GM19025 (cell line): ENCODE data around the gene MIB1.
"Not testable (repeated sequence)": the region's sequence is repeated elsewhere in the genome, so short reads cannot be mapped to it uniquely, and the experiment has no call there.

Source experiments
- ATAC-seq: cut with Tn5 transposase; IDR thresholded peaks from one replicate; pipeline ENCODE4 v1.9.1; 2021; ENCODE audit warnings: mild to moderate bottlenecking, low read depth, moderate library complexity; ENCODE audit not compliant: unreplicated experiment

The MIB1 gene

GRCh38 chr18:21742315-21742687 lies 1.7 kb downstream of the MIB1 start:
- no peak for ATAC-seq

GRCh38 chr18:21743166-21743832 lies 2.7 kb downstream of the MIB1 start:
- ATAC-seq: no peak

- ATAC-seq: no peak
Observed at GRCh38 chr18:21745231-21745630, 4.6 kb downstream of the MIB1 start.

GRCh38 chr18:21747268-21747667 lies 6.7 kb downstream of the MIB1 start:
- ATAC-seq: no peak

- ATAC-seq: no peak
Observed at GRCh38 chr18:21747764-21748693, 7.4 kb downstream of the MIB1 start.

GRCh38 chr18:21757833-21758232 lies 17.2 kb downstream of the MIB1 start:
- no peak for ATAC-seq

- ATAC-seq: no peak
Observed at GRCh38 chr18:21759836-21760235, 19.2 kb downstream of the MIB1 start.

GRCh38 chr18:21760321-21760720 lies 19.7 kb downstream of the MIB1 start:
- no peak for ATAC-seq

- no peak for ATAC-seq
Observed at GRCh38 chr18:21761471-21762115, 21.0 kb downstream of the MIB1 start.

- no peak for ATAC-seq
Observed at GRCh38 chr18:21762181-21762772, 21.7 kb downstream of the MIB1 start.

GRCh38 chr18:21763846-21764646 lies 23.5 kb downstream of the MIB1 start:
- ATAC-seq: no peak

- ATAC-seq: no peak
Observed at GRCh38 chr18:21769206-21769605, 28.6 kb downstream of the MIB1 start.

- ATAC-seq: no peak
Observed at GRCh38 chr18:21774722-21775121, 34.1 kb downstream of the MIB1 start.

GRCh38 chr18:21777814-21778213 lies 37.2 kb downstream of the MIB1 start:
- no peak for ATAC-seq

GRCh38 chr18:21786526-21786925 lies 45.9 kb downstream of the MIB1 start:
- no peak for ATAC-seq

- ATAC-seq: not testable (repeated sequence)
Observed at GRCh38 chr18:21796089-21796488, 55.5 kb downstream of the MIB1 start.

- ATAC-seq: no peak
Observed at GRCh38 chr18:21798126-21798525, 57.5 kb downstream of the MIB1 start.

GRCh38 chr18:21799721-21800120 lies 59.1 kb downstream of the MIB1 start:
- no peak for ATAC-seq

- ATAC-seq: no peak
Observed at GRCh38 chr18:21803495-21803894, 62.9 kb downstream of the MIB1 start.

- ATAC-seq: no peak
Observed at GRCh38 chr18:21805771-21806366, 65.3 kb downstream of the MIB1 start.
